HepG2 (cell line): Measurements from ENCODE around the gene STK4. TPM values are rescaled to one million over a fixed set of nuclear protein-coding genes. Genes with fewer than 3 reads are reported as not detected.

Experiments used
- AHR ChIP-seq: IDR thresholded peaks from 2 replicates; pipeline ENCODE4 v1.6.1; 2018; ENCODE audit warnings: missing genetic modification reagents, missing compliant biosample characterization
- CBX2 ChIP-seq, 2 experiments: fragments of 200-600 bp in 1 of 2; sonication (generic); formaldehyde crosslinking in 1 of 2; IDR thresholded peaks; 2 replicates each; pipeline versions ENCODE4 v1.7.0 to v1.8.1; 2018 to 2022; ENCODE audit warnings: low read depth in 2 of 2, low read length in 1 of 2, mild to moderate bottlenecking in 1 of 2, missing genetic modification reagents in 1 of 2
- ETV5 ChIP-seq: IDR thresholded peaks from 2 replicates; pipeline ENCODE4 v1.6.1; 2018; ENCODE audit warnings: missing biosample characterization, missing genetic modification reagents, inconsistent platforms, borderline replicate concordance
- GABPB1 ChIP-seq: IDR thresholded peaks from 2 replicates; pipeline ENCODE4 v1.6.1; 2016; ENCODE audit warnings: mild to moderate bottlenecking, missing genetic modification reagents, moderate library complexity, missing compliant biosample characterization
- GATAD1 ChIP-seq: IDR thresholded peaks from 2 replicates; pipeline ENCODE4 v1.6.1; 2016; ENCODE audit warnings: missing genetic modification reagents, missing compliant biosample characterization
- HNRNPLL ChIP-seq: fragments of 200-400 bp; formaldehyde crosslinking; IDR thresholded peaks from 2 replicates; pipeline ENCODE4 v1.6.1; 2017; ENCODE audit warnings: mild to moderate bottlenecking, low read depth, low read length; ENCODE audit not compliant: poor library complexity, severe bottlenecking
- KDM2A ChIP-seq: sonication (generic); formaldehyde crosslinking; IDR thresholded peaks from 2 replicates; pipeline ENCODE4 v1.4.0; 2020; ENCODE audit warnings: low read depth, missing genetic modification reagents, borderline replicate concordance
- KMT2B ChIP-seq: IDR thresholded peaks from 2 replicates; pipeline ENCODE4 v1.6.1; 2016; ENCODE audit warnings: missing genetic modification reagents, missing compliant biosample characterization
- MAFG ChIP-seq: sonication (generic); formaldehyde crosslinking; IDR thresholded peaks from 2 replicates; pipeline ENCODE4 v1.5.1; 2020; ENCODE audit warnings: mild to moderate bottlenecking, missing genetic modification reagents
- MXD3 ChIP-seq: IDR thresholded peaks from 2 replicates; pipeline ENCODE4 v1.6.1; 2016; ENCODE audit warnings: mild to moderate bottlenecking, missing biosample characterization, missing genetic modification reagents
- NFKB2 ChIP-seq: sonication (generic); formaldehyde crosslinking; IDR thresholded peaks from 2 replicates; pipeline ENCODE4 v1.4.0; 2020; ENCODE audit warnings: missing genetic modification reagents, borderline replicate concordance
- NFRKB ChIP-seq: fragments of 450-650 bp; IDR thresholded peaks from 2 replicates; pipeline ENCODE4 v1.6.1; 2017
- SALL1 ChIP-seq: sonication (generic); formaldehyde crosslinking; IDR thresholded peaks from 2 replicates; pipeline ENCODE4 v1.8.0; 2022; ENCODE audit warnings: mild to moderate bottlenecking, missing genetic modification reagents
- ZMAT3 ChIP-seq: sonication (generic); formaldehyde crosslinking; conservative IDR thresholded peaks from 2 replicates; pipeline ENCODE4 v1.7.0; 2021; ENCODE audit warnings: missing genetic modification reagents
- polyA plus RNA-seq, 8 experiments: library from polyadenylated mRNA; depleted of rRNA in 3 of 8; stranded (reverse) in 7 of 8; unstranded in 1 of 8; fragments of >200 nt; fragmentation: Illumina TruSeq in 4 of 8; extraction: Trizol in 4 of 8; gene quantifications; 2 replicates each; pipeline versions ENCODE4 v1.2.1 to v1.2.3, GENCODE V29; 2011 to 2016; ENCODE audit warnings: low read depth in 4 of 8, missing spikeins in 1 of 8, mixed read lengths in 1 of 8; ENCODE audit not compliant: insufficient read depth in 1 of 8
- total RNA-seq, 5 experiments: library from RNA; depleted of rRNA; stranded (reverse); fragments of >200 nt; fragmentation: Illumina TruSeq; extraction: Trizol; gene quantifications; 2 replicates each; pipeline ENCODE4 v1.2.3, GENCODE V29; 2016; ENCODE audit warnings: low read depth in 1 of 5
- TF ChIP-seq, protein P1 (sequence below): IDR thresholded peaks from 2 replicates; pipeline ENCODE4 v1.6.1; 2016; ENCODE audit warnings: control low read depth
- TF ChIP-seq, protein P2 (sequence below): sonication (generic); formaldehyde crosslinking; IDR thresholded peaks from 2 replicates; pipeline ENCODE4 v1.5.0; 2020; ENCODE audit warnings: mild to moderate bottlenecking, missing genetic modification reagents
- TF ChIP-seq, protein P3 (sequence below): sonication (generic); formaldehyde crosslinking; IDR thresholded peaks from 2 replicates; pipeline ENCODE4 v1.5.0; 2020; ENCODE audit warnings: mild to moderate bottlenecking, missing genetic modification reagents, moderate library complexity
- TF ChIP-seq, protein P4 (sequence below): sonication (generic); formaldehyde crosslinking; IDR thresholded peaks from 2 replicates; pipeline ENCODE4 v1.5.0; 2020; ENCODE audit warnings: mild to moderate bottlenecking, missing genetic modification reagents

Gene STK4
- total and polyA plus RNA-seq, 2 of the 13 experiments (the other 11 are each of a cell fraction or from before 2014, with no cell fraction given) = 25.6 to 38.3 TPM

- TF ChIP-seq, protein P1, sequence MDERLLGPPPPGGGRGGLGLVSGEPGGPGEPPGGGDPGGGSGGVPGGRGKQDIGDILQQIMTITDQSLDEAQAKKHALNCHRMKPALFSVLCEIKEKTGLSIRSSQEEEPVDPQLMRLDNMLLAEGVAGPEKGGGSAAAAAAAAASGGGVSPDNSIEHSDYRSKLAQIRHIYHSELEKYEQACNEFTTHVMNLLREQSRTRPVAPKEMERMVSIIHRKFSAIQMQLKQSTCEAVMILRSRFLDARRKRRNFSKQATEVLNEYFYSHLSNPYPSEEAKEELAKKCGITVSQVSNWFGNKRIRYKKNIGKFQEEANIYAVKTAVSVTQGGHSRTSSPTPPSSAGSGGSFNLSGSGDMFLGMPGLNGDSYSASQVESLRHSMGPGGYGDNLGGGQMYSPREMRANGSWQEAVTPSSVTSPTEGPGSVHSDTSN (CRISPR knock-in tag) = no peak
- TF ChIP-seq GATAD1 (0 out of 2 replicates have a peak, but pooled peaks have one; percentile 27), KMT2B (CRISPR knock-in tag) (0 out of 2 replicates have a peak, but pooled peaks have one; percentile 25), GABPB1 (CRISPR knock-in tag) (peak; percentile 54; the same call in 1 of the 2 replicates), ETV5 (CRISPR knock-in tag) (peak; percentile 30; the same call in 1 of the 2 replicates), HNRNPLL (peak; percentile 62), CBX2 (IDR thresholded peaks at IDR 0.05; ENCODE audit: low read depth, low read length) (0 out of 2 replicates have a peak, but pooled peaks have one; percentile 44), CBX2 (CRISPR knock-in tag; IDR thresholded peaks at IDR 0.05; ENCODE audit: low read depth) (no peak), AHR (0 out of 2 replicates have a peak, but pooled peaks have one; percentile 46), MXD3 (CRISPR knock-in tag) (0 out of 2 replicates have a peak, but pooled peaks have one; percentile 71), NFRKB (no peak), SALL1 (peak; percentile 61), NFKB2 (peak; percentile 48; the same call in 1 of the 2 replicates), KDM2A (CRISPR knock-in tag) (peak; percentile 60; the same call in 1 of the 2 replicates), ZMAT3 (CRISPR knock-in tag) (0 out of 2 replicates have a peak, but pooled peaks have one; percentile 32), MAFG (CRISPR knock-in tag) (no peak)
- TF ChIP-seq, protein P2, sequence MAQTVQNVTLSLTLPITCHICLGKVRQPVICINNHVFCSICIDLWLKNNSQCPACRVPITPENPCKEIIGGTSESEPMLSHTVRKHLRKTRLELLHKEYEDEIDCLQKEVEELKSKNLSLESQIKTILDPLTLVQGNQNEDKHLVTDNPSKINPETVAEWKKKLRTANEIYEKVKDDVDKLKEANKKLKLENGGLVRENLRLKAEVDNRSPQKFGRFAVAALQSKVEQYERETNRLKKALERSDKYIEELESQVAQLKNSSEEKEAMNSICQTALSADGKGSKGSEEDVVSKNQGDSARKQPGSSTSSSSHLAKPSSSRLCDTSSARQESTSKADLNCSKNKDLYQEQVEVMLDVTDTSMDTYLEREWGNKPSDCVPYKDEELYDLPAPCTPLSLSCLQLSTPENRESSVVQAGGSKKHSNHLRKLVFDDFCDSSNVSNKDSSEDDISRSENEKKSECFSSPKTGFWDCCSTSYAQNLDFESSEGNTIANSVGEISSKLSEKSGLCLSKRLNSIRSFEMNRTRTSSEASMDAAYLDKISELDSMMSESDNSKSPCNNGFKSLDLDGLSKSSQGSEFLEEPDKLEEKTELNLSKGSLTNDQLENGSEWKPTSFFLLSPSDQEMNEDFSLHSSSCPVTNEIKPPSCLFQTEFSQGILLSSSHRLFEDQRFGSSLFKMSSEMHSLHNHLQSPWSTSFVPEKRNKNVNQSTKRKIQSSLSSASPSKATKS = no peak
- TF ChIP-seq, protein P3, sequence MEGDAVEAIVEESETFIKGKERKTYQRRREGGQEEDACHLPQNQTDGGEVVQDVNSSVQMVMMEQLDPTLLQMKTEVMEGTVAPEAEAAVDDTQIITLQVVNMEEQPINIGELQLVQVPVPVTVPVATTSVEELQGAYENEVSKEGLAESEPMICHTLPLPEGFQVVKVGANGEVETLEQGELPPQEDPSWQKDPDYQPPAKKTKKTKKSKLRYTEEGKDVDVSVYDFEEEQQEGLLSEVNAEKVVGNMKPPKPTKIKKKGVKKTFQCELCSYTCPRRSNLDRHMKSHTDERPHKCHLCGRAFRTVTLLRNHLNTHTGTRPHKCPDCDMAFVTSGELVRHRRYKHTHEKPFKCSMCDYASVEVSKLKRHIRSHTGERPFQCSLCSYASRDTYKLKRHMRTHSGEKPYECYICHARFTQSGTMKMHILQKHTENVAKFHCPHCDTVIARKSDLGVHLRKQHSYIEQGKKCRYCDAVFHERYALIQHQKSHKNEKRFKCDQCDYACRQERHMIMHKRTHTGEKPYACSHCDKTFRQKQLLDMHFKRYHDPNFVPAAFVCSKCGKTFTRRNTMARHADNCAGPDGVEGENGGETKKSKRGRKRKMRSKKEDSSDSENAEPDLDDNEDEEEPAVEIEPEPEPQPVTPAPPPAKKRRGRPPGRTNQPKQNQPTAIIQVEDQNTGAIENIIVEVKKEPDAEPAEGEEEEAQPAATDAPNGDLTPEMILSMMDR (CRISPR knock-in tag) = peak; percentile 42
- TF ChIP-seq, protein P4, sequence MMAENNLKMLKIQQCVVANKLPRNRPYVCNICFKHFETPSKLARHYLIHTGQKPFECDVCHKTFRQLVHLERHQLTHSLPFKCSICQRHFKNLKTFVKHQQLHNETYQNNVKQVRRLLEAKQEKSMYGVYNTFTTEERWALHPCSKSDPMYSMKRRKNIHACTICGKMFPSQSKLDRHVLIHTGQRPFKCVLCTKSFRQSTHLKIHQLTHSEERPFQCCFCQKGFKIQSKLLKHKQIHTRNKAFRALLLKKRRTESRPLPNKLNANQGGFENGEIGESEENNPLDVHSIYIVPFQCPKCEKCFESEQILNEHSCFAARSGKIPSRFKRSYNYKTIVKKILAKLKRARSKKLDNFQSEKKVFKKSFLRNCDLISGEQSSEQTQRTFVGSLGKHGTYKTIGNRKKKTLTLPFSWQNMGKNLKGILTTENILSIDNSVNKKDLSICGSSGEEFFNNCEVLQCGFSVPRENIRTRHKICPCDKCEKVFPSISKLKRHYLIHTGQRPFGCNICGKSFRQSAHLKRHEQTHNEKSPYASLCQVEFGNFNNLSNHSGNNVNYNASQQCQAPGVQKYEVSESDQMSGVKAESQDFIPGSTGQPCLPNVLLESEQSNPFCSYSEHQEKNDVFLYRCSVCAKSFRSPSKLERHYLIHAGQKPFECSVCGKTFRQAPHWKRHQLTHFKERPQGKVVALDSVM = peak; percentile 63; the same call in 1 of the 2 replicates
Observed at GRCh38 chr20:45100563-45101245, 134.4 kb downstream of the STK4 start, which contains the start of gene KCNS1 (continued).
